ENCODE measurements around the gene MIS18BP1. TPM values are rescaled to one million over a fixed set of nuclear protein-coding genes. Genes with fewer than 3 reads are reported as not detected.

The MIS18BP1 gene
- total and polyA plus RNA-seq, 2 experiments from 2014 or later, result 109 to 216 TPM

DNA sequence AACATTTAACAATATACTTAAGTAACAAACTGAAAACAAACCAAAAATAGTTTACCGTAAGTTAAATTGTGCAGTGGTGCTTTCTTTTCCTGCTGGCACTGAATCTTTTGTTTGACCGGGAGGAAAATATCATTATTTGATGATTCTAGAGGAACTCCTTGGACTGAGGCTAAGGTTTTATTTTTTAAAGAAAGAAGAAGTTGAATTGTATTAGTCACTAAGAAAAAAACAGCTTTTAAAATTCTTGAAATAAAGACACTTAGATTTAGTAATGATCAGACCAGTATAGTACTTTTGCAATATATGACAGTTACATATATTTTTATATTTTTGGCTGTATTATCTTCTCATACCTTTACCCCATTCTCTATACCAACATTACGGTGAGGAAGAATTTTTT, 10.3 kb downstream of the MIS18BP1 start (continued):
- TF ChIP-seq, protein P1, sequence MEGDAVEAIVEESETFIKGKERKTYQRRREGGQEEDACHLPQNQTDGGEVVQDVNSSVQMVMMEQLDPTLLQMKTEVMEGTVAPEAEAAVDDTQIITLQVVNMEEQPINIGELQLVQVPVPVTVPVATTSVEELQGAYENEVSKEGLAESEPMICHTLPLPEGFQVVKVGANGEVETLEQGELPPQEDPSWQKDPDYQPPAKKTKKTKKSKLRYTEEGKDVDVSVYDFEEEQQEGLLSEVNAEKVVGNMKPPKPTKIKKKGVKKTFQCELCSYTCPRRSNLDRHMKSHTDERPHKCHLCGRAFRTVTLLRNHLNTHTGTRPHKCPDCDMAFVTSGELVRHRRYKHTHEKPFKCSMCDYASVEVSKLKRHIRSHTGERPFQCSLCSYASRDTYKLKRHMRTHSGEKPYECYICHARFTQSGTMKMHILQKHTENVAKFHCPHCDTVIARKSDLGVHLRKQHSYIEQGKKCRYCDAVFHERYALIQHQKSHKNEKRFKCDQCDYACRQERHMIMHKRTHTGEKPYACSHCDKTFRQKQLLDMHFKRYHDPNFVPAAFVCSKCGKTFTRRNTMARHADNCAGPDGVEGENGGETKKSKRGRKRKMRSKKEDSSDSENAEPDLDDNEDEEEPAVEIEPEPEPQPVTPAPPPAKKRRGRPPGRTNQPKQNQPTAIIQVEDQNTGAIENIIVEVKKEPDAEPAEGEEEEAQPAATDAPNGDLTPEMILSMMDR (conservative IDR thresholded peaks at IDR 0.05; ENCODE audit: low read depth in 2 of 2), result no peak
- no peak for TF ChIP-seq EZH2 (IDR thresholded peaks at IDR 0.05; ENCODE audit: low read depth, unreplicated experiment)
- TF ChIP-seq CREB1 (CRISPR knock-in tag; IDR thresholded peaks at IDR 0.05; ENCODE audit: low read depth), result no peak
- TF ChIP-seq, protein P2, sequence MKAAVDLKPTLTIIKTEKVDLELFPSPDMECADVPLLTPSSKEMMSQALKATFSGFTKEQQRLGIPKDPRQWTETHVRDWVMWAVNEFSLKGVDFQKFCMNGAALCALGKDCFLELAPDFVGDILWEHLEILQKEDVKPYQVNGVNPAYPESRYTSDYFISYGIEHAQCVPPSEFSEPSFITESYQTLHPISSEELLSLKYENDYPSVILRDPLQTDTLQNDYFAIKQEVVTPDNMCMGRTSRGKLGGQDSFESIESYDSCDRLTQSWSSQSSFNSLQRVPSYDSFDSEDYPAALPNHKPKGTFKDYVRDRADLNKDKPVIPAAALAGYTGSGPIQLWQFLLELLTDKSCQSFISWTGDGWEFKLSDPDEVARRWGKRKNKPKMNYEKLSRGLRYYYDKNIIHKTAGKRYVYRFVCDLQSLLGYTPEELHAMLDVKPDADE (IDR thresholded peaks at IDR 0.05), result no peak
- TF ChIP-seq, protein P3, sequence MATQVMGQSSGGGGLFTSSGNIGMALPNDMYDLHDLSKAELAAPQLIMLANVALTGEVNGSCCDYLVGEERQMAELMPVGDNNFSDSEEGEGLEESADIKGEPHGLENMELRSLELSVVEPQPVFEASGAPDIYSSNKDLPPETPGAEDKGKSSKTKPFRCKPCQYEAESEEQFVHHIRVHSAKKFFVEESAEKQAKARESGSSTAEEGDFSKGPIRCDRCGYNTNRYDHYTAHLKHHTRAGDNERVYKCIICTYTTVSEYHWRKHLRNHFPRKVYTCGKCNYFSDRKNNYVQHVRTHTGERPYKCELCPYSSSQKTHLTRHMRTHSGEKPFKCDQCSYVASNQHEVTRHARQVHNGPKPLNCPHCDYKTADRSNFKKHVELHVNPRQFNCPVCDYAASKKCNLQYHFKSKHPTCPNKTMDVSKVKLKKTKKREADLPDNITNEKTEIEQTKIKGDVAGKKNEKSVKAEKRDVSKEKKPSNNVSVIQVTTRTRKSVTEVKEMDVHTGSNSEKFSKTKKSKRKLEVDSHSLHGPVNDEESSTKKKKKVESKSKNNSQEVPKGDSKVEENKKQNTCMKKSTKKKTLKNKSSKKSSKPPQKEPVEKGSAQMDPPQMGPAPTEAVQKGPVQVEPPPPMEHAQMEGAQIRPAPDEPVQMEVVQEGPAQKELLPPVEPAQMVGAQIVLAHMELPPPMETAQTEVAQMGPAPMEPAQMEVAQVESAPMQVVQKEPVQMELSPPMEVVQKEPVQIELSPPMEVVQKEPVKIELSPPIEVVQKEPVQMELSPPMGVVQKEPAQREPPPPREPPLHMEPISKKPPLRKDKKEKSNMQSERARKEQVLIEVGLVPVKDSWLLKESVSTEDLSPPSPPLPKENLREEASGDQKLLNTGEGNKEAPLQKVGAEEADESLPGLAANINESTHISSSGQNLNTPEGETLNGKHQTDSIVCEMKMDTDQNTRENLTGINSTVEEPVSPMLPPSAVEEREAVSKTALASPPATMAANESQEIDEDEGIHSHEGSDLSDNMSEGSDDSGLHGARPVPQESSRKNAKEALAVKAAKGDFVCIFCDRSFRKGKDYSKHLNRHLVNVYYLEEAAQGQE (IDR thresholded peaks at IDR 0.05; ENCODE audit: unreplicated experiment), result no peak

DNA sequence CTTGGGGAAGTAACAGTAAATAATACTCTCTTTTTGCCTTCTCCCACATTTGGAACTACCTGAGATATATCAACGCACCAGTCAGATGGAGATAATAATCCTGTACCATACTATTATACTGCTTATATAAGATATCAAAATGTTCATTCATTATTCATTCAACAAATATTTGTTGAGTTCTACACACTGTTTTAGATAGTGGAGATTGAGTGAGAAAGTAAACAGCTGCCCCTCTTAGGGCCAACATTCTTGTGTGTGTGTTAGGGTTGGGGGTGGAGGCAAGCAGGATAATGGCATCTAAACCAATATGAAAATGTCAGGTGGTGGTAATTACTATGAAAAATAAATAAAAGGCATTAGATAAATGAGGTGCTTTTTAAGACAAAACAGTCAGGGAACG, 14.0 kb downstream of the MIS18BP1 start:
- H3K27me3 ChIP-seq (ENCODE audit: insufficient read depth), result no peaks in the 10 kb centered on the region
- H3K27ac ChIP-seq (ENCODE audit: low read depth), result no peak overlapping the region
- peaks cover 12% of the 10 kb centered on the region; the same call in 1 of the 2 replicates for H4K20me1 ChIP-seq (replicated peaks; ENCODE audit: insufficient read depth)
- Mint-ChIP-seq H3K9me3 (no peaks in the 10 kb centered on the region), H3K27me3 (ENCODE audit: insufficient read depth, low read depth, poor library complexity) (no peaks in the 10 kb centered on the region), H3K27ac (no peak overlapping the region), H3K4me1 (no peaks in the 10 kb centered on the region), H3K4me3 (no peak overlapping the region), H3K36me3 (ENCODE audit: low read depth) (peaks cover 31% of the 10 kb centered on the region)
- H3K79me2 ChIP-seq (replicated peaks; ENCODE audit: insufficient read depth), result peaks cover 35% of the 10 kb centered on the region
- H3K4me2 ChIP-seq, result no peak overlapping the region
- no peak overlapping the region for H3K4me3 ChIP-seq
- H3K9me2 ChIP-seq (ENCODE audit: insufficient read depth), result no peaks in the 10 kb centered on the region
- no peak overlapping the region for H2AFZ ChIP-seq
- H3K4me1 ChIP-seq (ENCODE audit: insufficient read depth), result no peaks in the 10 kb centered on the region
- ATAC-seq, result no peak
- H3K36me3 ChIP-seq (ENCODE audit: insufficient read depth), result peaks cover 31% of the 10 kb centered on the region
- no peaks in the 10 kb centered on the region for H3F3A ChIP-seq (replicated peaks; ENCODE audit: low read depth)
- DNase-seq (ENCODE audit: low spot score), result no peak
- TF ChIP-seq CREB1 (CRISPR knock-in tag; IDR thresholded peaks at IDR 0.05; ENCODE audit: low read depth) (no peak), NANOG (IDR thresholded peaks at IDR 0.05; ENCODE audit: borderline replicate concordance) (no peak), POLR2AphosphoS5 (IDR thresholded peaks at IDR 0.05; ENCODE audit: low read depth) (no peak), ZNF114 (CRISPR knock-in tag; IDR thresholded peaks at IDR 0.05) (no peak), EZH2phosphoT487 (IDR thresholded peaks at IDR 0.05; ENCODE audit: unreplicated experiment) (no peak), STAT1 (IDR thresholded peaks at IDR 0.05; ENCODE audit: unreplicated experiment) (no peak), JUNB (IDR thresholded peaks at IDR 0.05; ENCODE audit: unreplicated experiment) (no peak)
- TF ChIP-seq, protein P2 (IDR thresholded peaks at IDR 0.05), result no peak
- TF ChIP-seq, protein P1 (conservative IDR thresholded peaks at IDR 0.05; ENCODE audit: low read depth in 2 of 2), result no peak

Measured in GM23338 (cell line).